HEK293 (cell line): ENCODE measurements around the gene FRMPD2.

Experiments used
- CTCF ChIA-PET: fragments of 350-600 bp; formaldehyde crosslinking; extraction: SDS; loops from one replicate; lab custom pipeline; 2021; ENCODE audit warnings: antibody characterized with exemption; lab: Yijun Ruan, JAX
- POLR2A ChIA-PET: fragments of 300-600 bp; formaldehyde crosslinking; extraction: SDS; loops from one replicate; lab custom pipeline; 2020; ENCODE audit warnings: antibody characterized with exemption, inconsistent platforms; lab: Yijun Ruan, JAX
- H3K27ac ChIP-seq: fragments of 200-500 bp; sonication (Bioruptor generic); 2 replicates; pipeline ENCODE4 v1.5.1; 2014; ENCODE audit warnings: low read depth, low read length, control low read depth, inconsistent platforms; ENCODE audit errors: extremely low read depth
- H3K36me3 ChIP-seq, 2 experiments: fragments of 200-500 bp in 1 of 2; sonication (Bioruptor generic) in 1 of 2; 1 replicate in 1 of 2; 2 replicates in 1 of 2; pipeline ENCODE4 v1.5.1; 2014 to 2017; ENCODE audit warnings: inconsistent platforms in 2 of 2, low read length in 2 of 2; ENCODE audit not compliant: control insufficient read depth in 2 of 2, insufficient read depth in 1 of 2
- H3K4me1 ChIP-seq: fragments of 200-500 bp; sonication (Bioruptor generic); 2 replicates; pipeline ENCODE4 v1.5.1; 2014; ENCODE audit warnings: mild to moderate bottlenecking, low read length, inconsistent platforms; ENCODE audit not compliant: control insufficient read depth, insufficient read depth
- H3K4me3 ChIP-seq: 2 replicates; pipeline ENCODE4 v1.5.1; 2011; ENCODE audit warnings: low read depth, mild to moderate bottlenecking, control low read depth, low read length, moderate library complexity
- H3K9me3 ChIP-seq: fragments of 200-500 bp; sonication (Bioruptor generic); 2 replicates; pipeline ENCODE4 v1.5.1; 2014; ENCODE audit warnings: low read depth, low read length, inconsistent platforms; ENCODE audit not compliant: control insufficient read depth, insufficient read depth
- GLIS2 ChIP-seq: fragments of 450-650 bp; formaldehyde crosslinking; IDR thresholded peaks from 2 replicates; pipeline ENCODE4 v1.5.1; 2016; ENCODE audit warnings: missing biosample characterization, missing genetic modification characterization
- MYNN ChIP-seq: fragments of 450-650 bp; formaldehyde crosslinking; IDR thresholded peaks from 2 replicates; pipeline ENCODE4 v1.5.1; 2016; ENCODE audit warnings: missing biosample characterization, missing genetic modification characterization, borderline replicate concordance
- PRDM2 ChIP-seq: fragments of 450-650 bp; formaldehyde crosslinking; IDR thresholded peaks from 2 replicates; pipeline ENCODE4 v1.5.1; 2016; ENCODE audit warnings: missing biosample characterization, missing genetic modification characterization, borderline replicate concordance
- TCF7L2 ChIP-seq: IDR thresholded peaks from 2 replicates; pipeline ENCODE4 v1.6.1; 2011; ENCODE audit warnings: low read depth, mild to moderate bottlenecking, inconsistent platforms, low read length, moderate library complexity, borderline replicate concordance
- ZBTB10 ChIP-seq: fragments of 450-650 bp; formaldehyde crosslinking; IDR thresholded peaks from 2 replicates; pipeline ENCODE4 v1.5.1; 2016; ENCODE audit warnings: missing biosample characterization, missing genetic modification characterization
- ZBTB44 ChIP-seq: fragments of 450-650 bp; IDR thresholded peaks from 2 replicates; pipeline ENCODE4 v1.5.1; 2018; ENCODE audit warnings: missing biosample characterization, mild to moderate bottlenecking, missing genetic modification characterization
- ZFP37 ChIP-seq: fragments of 450-650 bp; formaldehyde crosslinking; IDR thresholded peaks from 2 replicates; pipeline ENCODE4 v1.5.1; 2016; ENCODE audit warnings: missing biosample characterization, missing genetic modification characterization
- ZNF146 ChIP-seq: fragments of 450-650 bp; formaldehyde crosslinking; IDR thresholded peaks from 2 replicates; pipeline ENCODE4 v1.5.1; 2016; ENCODE audit warnings: missing biosample characterization, missing genetic modification characterization
- ZNF148 ChIP-seq: fragments of 450-650 bp; formaldehyde crosslinking; IDR thresholded peaks from 2 replicates; pipeline ENCODE4 v1.5.0; 2017; ENCODE audit warnings: missing biosample characterization, missing genetic modification characterization, borderline replicate concordance
- ZNF19 ChIP-seq: fragments of 450-650 bp; formaldehyde crosslinking; IDR thresholded peaks from 2 replicates; pipeline ENCODE4; 2016; ENCODE audit warnings: missing biosample characterization, missing genetic modification characterization, low read depth
- ZNF266 ChIP-seq: fragments of 450-650 bp; formaldehyde crosslinking; IDR thresholded peaks from 2 replicates; pipeline ENCODE4 v1.5.1; 2016; ENCODE audit warnings: missing biosample characterization, missing genetic modification characterization, low read depth
- ZNF391 ChIP-seq: fragments of 450-650 bp; formaldehyde crosslinking; IDR thresholded peaks from 2 replicates; pipeline ENCODE4 v1.5.1; 2016; ENCODE audit warnings: low read depth, missing biosample characterization, missing genetic modification characterization, borderline replicate concordance
- ZNF426 ChIP-seq: fragments of 450-650 bp; formaldehyde crosslinking; IDR thresholded peaks from 2 replicates; pipeline ENCODE4 v1.5.1; 2017; ENCODE audit warnings: missing biosample characterization, missing genetic modification characterization, mild to moderate bottlenecking, inconsistent platforms, moderate library complexity
- ZNF449 ChIP-seq: fragments of 450-650 bp; formaldehyde crosslinking; IDR thresholded peaks from 2 replicates; pipeline ENCODE4 v1.5.1; 2017; ENCODE audit warnings: missing biosample characterization, mild to moderate bottlenecking, missing genetic modification characterization, moderate library complexity
- ZNF555 ChIP-seq: fragments of 450-650 bp; formaldehyde crosslinking; conservative IDR thresholded peaks from 2 replicates; pipeline ENCODE4 v1.5.1; 2017; ENCODE audit warnings: missing biosample characterization, mild to moderate bottlenecking, missing genetic modification characterization, inconsistent platforms
- ZNF621 ChIP-seq: fragments of 450-650 bp; formaldehyde crosslinking; IDR thresholded peaks from 2 replicates; pipeline ENCODE4 v1.5.1; 2017; ENCODE audit warnings: missing biosample characterization, missing genetic modification characterization
- ZNF654 ChIP-seq: fragments of 450-650 bp; formaldehyde crosslinking; IDR thresholded peaks from 2 replicates; pipeline ENCODE4 v1.5.1; 2016; ENCODE audit warnings: low read depth, missing biosample characterization, missing genetic modification characterization
- ZNF701 ChIP-seq: fragments of 450-650 bp; formaldehyde crosslinking; IDR thresholded peaks from 2 replicates; pipeline ENCODE4 v1.5.1; 2016; ENCODE audit warnings: missing biosample characterization, missing genetic modification characterization

Gene FRMPD2

GRCh38 chr10:48316236-48316635, 41.7 kb upstream of the FRMPD2 start (continued):
- TF ChIP-seq ZNF391 (tag by site-specific recombination) (no peak), ZBTB10 (tag by site-specific recombination) (no peak), ZBTB44 (tag by site-specific recombination) (no peak), ZNF266 (tag by site-specific recombination) (no peak)

GRCh38 chr10:48314107-48314506, 39.6 kb upstream of the FRMPD2 start:
- H3K4me1 ChIP-seq: peaks cover 6% of the 10 kb centered on the region
- CTCF ChIA-PET: interaction anchor here (0.7 kb wide), 1 partner anchor 344 kb away, joined by 3 read pairs; no protein-coding TSS in a partner anchor
- POLR2A ChIA-PET: no interaction called here
- no peak overlapping the region for H3K27ac ChIP-seq
- no peaks in the 10 kb centered on the region for H3K36me3 ChIP-seq
- no peak for TF ChIP-seq MYNN (tag by site-specific recombination)
- no peak overlapping the region for H3K4me3 ChIP-seq
- H3K9me3 ChIP-seq: no peaks in the 10 kb centered on the region

GRCh38 chr10:48309711-48310226, 35.3 kb upstream of the FRMPD2 start:
- peaks cover 9% of the 10 kb centered on the region; the same call in 1 of the 2 replicates for H3K4me1 ChIP-seq
- ChIA-PET CTCF (interaction anchor here (0.6 to 2.5 kb wide), 16 partner anchors 9 to 1792 kb away, joined by 3 to 21 read pairs (median 3); no protein-coding TSS in a partner anchor), POLR2A (no interaction called here)
- H3K4me3 ChIP-seq: no peak overlapping the region
- no peak overlapping the region for H3K27ac ChIP-seq
- no peaks in the 10 kb centered on the region for H3K9me3 ChIP-seq
- no peaks in the 10 kb centered on the region for H3K36me3 ChIP-seq
- TF ChIP-seq ZFP37 (tag by site-specific recombination) (no peak), ZNF621 (no peak), TCF7L2 (no peak), ZNF654 (peak; percentile 28), ZNF449 (tag by site-specific recombination) (no peak), ZNF19 (tag by site-specific recombination) (no peak), ZNF146 (no peak), ZNF701 (no peak), GLIS2 (tag by site-specific recombination) (no peak), ZNF148 (tag by site-specific recombination) (no peak), PRDM2 (no peak), ZNF426 (no peak), ZNF555 (tag by site-specific recombination) (no peak)
